ENCODE results near the gene PLCG1. TPM values are rescaled to one million over a fixed set of nuclear protein-coding genes. Genes with fewer than 3 reads are reported as not detected.

PLCG1 gene
- total and polyA plus RNA-seq, 9 of the 15 experiments (the other 6 are each of a cell fraction or from before 2014, with no cell fraction given), result 1.7 to 67.0 (median 34.8) TPM

DNA sequence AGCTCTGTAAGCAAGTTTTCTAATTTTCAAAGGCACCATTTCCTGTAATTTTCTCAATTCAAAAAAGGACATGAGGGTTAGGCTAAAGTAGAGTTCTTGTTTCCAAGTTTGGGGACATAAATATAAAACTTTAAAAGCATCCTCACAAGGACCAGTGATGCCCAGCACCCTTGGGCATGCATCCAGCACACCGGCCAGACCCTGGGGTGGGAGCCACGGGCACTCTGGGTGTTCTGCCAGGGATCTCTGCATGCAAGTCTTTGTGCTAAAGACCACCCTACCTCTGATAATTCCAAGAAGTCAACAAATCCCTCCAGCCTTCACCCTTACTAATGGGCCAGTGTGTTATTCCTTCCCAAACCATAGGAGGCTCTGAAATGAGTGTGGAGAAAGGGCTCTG lies 46.5 kb downstream of the PLCG1 start:
- ATAC-seq (no peak), FAIRE-seq (no peak), DNase-seq (ENCODE audit: extremely low read depth in 1 of 4, low spot score in 3 of 4) (no peak)
- Histone ChIP-seq H3K9me3 (replicated peaks; ENCODE audit: control insufficient read depth, insufficient read depth, low read depth, low read length) (no peaks in the 10 kb centered on the region), H3K79me2 (ENCODE audit: control insufficient read depth, insufficient read depth, low read length) (no peaks in the 10 kb centered on the region), H3K27ac (ENCODE audit: extremely low read depth, low read depth, low read length) (no peak overlapping the region), H3K4me2 (ENCODE audit: insufficient read depth, low read length) (no peak overlapping the region), H3K36me3 (ENCODE audit: control insufficient read depth, insufficient read depth, low read length) (no peaks in the 10 kb centered on the region), H3K27me3 (ENCODE audit: control insufficient read depth in 2 of 2, insufficient read depth in 2 of 2, low read length in 2 of 2) (no peaks in the 10 kb centered on the region), H3K4me3 (no peak overlapping the region), H4K20me1 (replicated peaks; ENCODE audit: control insufficient read depth, insufficient read depth, low read length) (no peaks in the 10 kb centered on the region), H3K9me1 (ENCODE audit: control insufficient read depth, insufficient read depth, low read length) (no peaks in the 10 kb centered on the region), H3K4me1 (replicated peaks in 1 of 2; ENCODE audit: control insufficient read depth in 2 of 2, insufficient read depth in 2 of 2, low read length in 2 of 2) (no peaks in the 10 kb centered on the region), H3K9ac (ENCODE audit: insufficient read depth in 1 of 2, low read depth in 2 of 2, low read length in 2 of 2) (no peak overlapping the region), H2AFZ (ENCODE audit: low read depth, low read length) (no peak overlapping the region)
- WGBS (ENCODE audit: insufficient coverage, low coverage, missing lambda C conversion rate), result 95% methylated on average over 2 of the region's 2 CpGs
- ChIA-PET POLR2A (no interaction called here), CTCF (ENCODE audit: low intra/inter-chr PET ratio) (no interaction called here)
- TF ChIP-seq MEIS2 (IDR thresholded peaks at IDR 0.05; ENCODE audit: partially characterized antibody) (no peak), HSF4 (CRISPR knock-in tag; IDR thresholded peaks at IDR 0.05; ENCODE audit: borderline replicate concordance) (no peak), RUNX1 (IDR thresholded peaks at IDR 0.05; ENCODE audit: low read depth) (no peak), ARID2 (IDR thresholded peaks at IDR 0.05) (no peak)
- intact Hi-C loops (cut with micrococcal nuclease) (no loop called here), in situ Hi-C loops (cut with MboI) (no loop called here)
- BruUV-seq (replicated peaks), result no TSS peak

DNA sequence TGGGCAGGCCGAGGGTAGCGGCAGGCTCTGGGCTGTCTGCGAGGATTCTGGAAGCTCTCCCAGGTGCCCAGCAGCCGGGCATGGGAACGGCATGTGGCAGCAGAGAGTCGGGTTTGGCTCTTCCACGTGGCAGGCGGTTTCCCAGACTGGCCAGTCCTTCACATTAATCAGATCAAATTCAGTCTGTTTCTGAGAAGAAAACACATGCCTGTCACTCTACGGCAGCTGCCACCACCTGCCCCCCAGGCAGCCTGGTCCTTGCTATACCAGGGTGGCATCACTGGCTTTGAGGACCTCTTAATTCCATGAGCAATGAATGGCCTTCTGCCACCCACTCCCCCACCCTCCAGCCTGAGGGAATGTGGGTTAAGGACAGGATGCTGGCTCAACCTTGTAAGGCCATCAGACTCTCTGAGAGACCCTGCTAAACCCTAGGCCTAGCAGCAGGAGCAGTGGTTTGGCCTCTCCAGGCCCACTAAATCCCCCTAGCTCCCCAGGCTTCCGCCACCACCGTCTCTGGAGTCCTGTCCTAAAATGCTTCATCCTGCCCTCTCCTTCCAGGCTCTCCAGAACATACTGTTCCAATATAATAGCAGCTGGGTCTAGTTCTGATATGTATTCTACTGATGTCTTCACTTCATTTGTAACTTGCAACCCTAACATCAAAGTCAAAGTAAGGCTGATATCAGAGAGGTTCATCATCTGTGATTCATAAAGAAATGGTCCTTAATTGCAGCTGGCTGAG lies 47.8 kb downstream of the PLCG1 start:
- H3K4me3 ChIP-seq, result no peak overlapping the region
- no peak overlapping the region for H2AFZ ChIP-seq (ENCODE audit: low read depth, low read length)
- BruUV-seq (replicated peaks), result no TSS peak
- H3K27me3 ChIP-seq (ENCODE audit: control insufficient read depth in 2 of 2, insufficient read depth in 2 of 2, low read length in 2 of 2), result no peaks in the 10 kb centered on the region
- DNase-seq (ENCODE audit: extremely low read depth in 1 of 4, low spot score in 3 of 4) (no peak), FAIRE-seq (no peak), ATAC-seq (no peak)
- H4K20me1 ChIP-seq (replicated peaks; ENCODE audit: control insufficient read depth, insufficient read depth, low read length), result no peaks in the 10 kb centered on the region
- no peaks in the 10 kb centered on the region for H3K4me1 ChIP-seq (replicated peaks in 1 of 2; ENCODE audit: control insufficient read depth in 2 of 2, insufficient read depth in 2 of 2, low read length in 2 of 2)
- no peaks in the 10 kb centered on the region for H3K79me2 ChIP-seq (ENCODE audit: control insufficient read depth, insufficient read depth, low read length)
- no peaks in the 10 kb centered on the region for H3K9me1 ChIP-seq (ENCODE audit: control insufficient read depth, insufficient read depth, low read length)
- H3K9me3 ChIP-seq (replicated peaks; ENCODE audit: control insufficient read depth, insufficient read depth, low read depth, low read length), result no peaks in the 10 kb centered on the region
- in situ Hi-C loops (cut with MboI), result no loop called here
- POLR2A ChIA-PET, result interaction anchor here (0.6 to 1.2 kb wide), 2 partner anchors 9 to 1906 kb away, joined by 3 to 4 read pairs; no protein-coding TSS in a partner anchor
- CTCF ChIA-PET (ENCODE audit: low intra/inter-chr PET ratio), result no interaction called here
- H3K36me3 ChIP-seq (ENCODE audit: control insufficient read depth, insufficient read depth, low read length), result no peaks in the 10 kb centered on the region
- H3K9ac ChIP-seq (ENCODE audit: insufficient read depth in 1 of 2, low read depth in 2 of 2, low read length in 2 of 2), result no peak overlapping the region
- intact Hi-C loops (cut with micrococcal nuclease), result no loop called here
- H3K27ac ChIP-seq (ENCODE audit: extremely low read depth, low read depth, low read length), result no peak overlapping the region
- 73% methylated on average over 11 of the region's 11 CpGs for WGBS (ENCODE audit: insufficient coverage, low coverage, missing lambda C conversion rate)
- H3K4me2 ChIP-seq (ENCODE audit: insufficient read depth, low read length), result no peak overlapping the region
- TF ChIP-seq TRIM24 (IDR thresholded peaks at IDR 0.05) (no peak), SIN3B (IDR thresholded peaks at IDR 0.05; ENCODE audit: low read depth) (no peak), SMC3 (conservative IDR thresholded peaks at IDR 0.05; ENCODE audit: insufficient read depth, low read depth, low read length) (no peak), HDAC1 (IDR thresholded peaks at IDR 0.05) (no peak), ZC3H11A (IDR thresholded peaks at IDR 0.05; ENCODE audit: low read depth, low read length) (no peak)
- TF ChIP-seq, protein P1, sequence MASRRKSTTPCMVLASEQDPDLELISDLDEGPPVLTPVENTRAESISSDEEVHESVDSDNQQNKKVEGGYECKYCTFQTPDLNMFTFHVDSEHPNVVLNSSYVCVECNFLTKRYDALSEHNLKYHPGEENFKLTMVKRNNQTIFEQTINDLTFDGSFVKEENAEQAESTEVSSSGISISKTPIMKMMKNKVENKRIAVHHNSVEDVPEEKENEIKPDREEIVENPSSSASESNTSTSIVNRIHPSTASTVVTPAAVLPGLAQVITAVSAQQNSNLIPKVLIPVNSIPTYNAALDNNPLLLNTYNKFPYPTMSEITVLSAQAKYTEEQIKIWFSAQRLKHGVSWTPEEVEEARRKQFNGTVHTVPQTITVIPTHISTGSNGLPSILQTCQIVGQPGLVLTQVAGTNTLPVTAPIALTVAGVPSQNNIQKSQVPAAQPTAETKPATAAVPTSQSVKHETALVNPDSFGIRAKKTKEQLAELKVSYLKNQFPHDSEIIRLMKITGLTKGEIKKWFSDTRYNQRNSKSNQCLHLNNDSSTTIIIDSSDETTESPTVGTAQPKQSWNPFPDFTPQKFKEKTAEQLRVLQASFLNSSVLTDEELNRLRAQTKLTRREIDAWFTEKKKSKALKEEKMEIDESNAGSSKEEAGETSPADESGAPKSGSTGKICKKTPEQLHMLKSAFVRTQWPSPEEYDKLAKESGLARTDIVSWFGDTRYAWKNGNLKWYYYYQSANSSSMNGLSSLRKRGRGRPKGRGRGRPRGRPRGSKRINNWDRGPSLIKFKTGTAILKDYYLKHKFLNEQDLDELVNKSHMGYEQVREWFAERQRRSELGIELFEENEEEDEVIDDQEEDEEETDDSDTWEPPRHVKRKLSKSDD (conservative IDR thresholded peaks at IDR 0.05; ENCODE audit: low read length), result no peak
- TF ChIP-seq, protein P2, sequence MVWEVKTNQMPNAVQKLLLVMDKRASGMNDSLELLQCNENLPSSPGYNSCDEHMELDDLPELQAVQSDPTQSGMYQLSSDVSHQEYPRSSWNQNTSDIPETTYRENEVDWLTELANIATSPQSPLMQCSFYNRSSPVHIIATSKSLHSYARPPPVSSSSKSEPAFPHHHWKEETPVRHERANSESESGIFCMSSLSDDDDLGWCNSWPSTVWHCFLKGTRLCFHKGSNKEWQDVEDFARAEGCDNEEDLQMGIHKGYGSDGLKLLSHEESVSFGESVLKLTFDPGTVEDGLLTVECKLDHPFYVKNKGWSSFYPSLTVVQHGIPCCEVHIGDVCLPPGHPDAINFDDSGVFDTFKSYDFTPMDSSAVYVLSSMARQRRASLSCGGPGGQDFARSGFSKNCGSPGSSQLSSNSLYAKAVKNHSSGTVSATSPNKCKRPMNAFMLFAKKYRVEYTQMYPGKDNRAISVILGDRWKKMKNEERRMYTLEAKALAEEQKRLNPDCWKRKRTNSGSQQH (CRISPR knock-in tag; IDR thresholded peaks at IDR 0.05), result no peak
